Endodermal cell (in vitro differentiated cells): Measurements from ENCODE around the gene CHD2. TPM values are rescaled to one million over a fixed set of nuclear protein-coding genes. Genes with fewer than 3 reads are reported as not detected.

ENCODE experiments used
- DNase-seq: peaks from one replicate; pipeline ENCODE4 v3.0.0-alpha.2; 2017
- H3K27ac ChIP-seq: 2 replicates; pipeline ENCODE4 v1.5.1; 2013; ENCODE audit warnings: mild to moderate bottlenecking, low read depth, low read length, moderate library complexity
- H3K27me3 ChIP-seq: 2 replicates; pipeline ENCODE4 v1.6.1; 2013; ENCODE audit warnings: mild to moderate bottlenecking, low read length, moderate library complexity; ENCODE audit not compliant: insufficient read depth, control insufficient read depth, poor library complexity, severe bottlenecking
- H3K36me3 ChIP-seq: 2 replicates; pipeline ENCODE4 v1.7.0; 2013; ENCODE audit warnings: mild to moderate bottlenecking, low read length, moderate library complexity; ENCODE audit not compliant: control insufficient read depth, insufficient read depth
- H3K4me1 ChIP-seq: one replicate; pipeline ENCODE4 v1.7.0; 2013; ENCODE audit warnings: low read length; ENCODE audit not compliant: control insufficient read depth, insufficient read depth
- H3K4me3 ChIP-seq: 2 replicates; pipeline ENCODE4 v1.5.1; 2013; ENCODE audit warnings: mild to moderate bottlenecking, low read length, moderate library complexity
- H3K9ac ChIP-seq: 2 replicates; pipeline ENCODE4 v1.6.1; 2013; ENCODE audit warnings: mild to moderate bottlenecking, low read length, moderate library complexity; ENCODE audit not compliant: poor library complexity, severe bottlenecking; ENCODE audit errors: extremely low read depth
- H3K9me3 ChIP-seq: 2 replicates; pipeline ENCODE4 v1.6.1; 2013; ENCODE audit warnings: mild to moderate bottlenecking, low read length, moderate library complexity; ENCODE audit not compliant: control insufficient read depth
- H3K27ac Mint-ChIP-seq: 2 replicates; pipeline ENCODE4 v1.8.0; 2020; ENCODE audit warnings: mixed read lengths
- H3K27me3 Mint-ChIP-seq: 2 replicates; pipeline ENCODE4 v1.8.0; 2021; ENCODE audit warnings: mild to moderate bottlenecking, mixed read lengths; ENCODE audit not compliant: insufficient read depth
- H3K36me3 Mint-ChIP-seq: 2 replicates; pipeline ENCODE4 v1.8.0; 2020; ENCODE audit warnings: low read depth, mixed read lengths
- H3K4me1 Mint-ChIP-seq: 2 replicates; pipeline ENCODE4 v1.8.0; 2020; ENCODE audit warnings: mixed read lengths
- H3K4me3 Mint-ChIP-seq: 2 replicates; pipeline ENCODE4 v1.8.0; 2020; ENCODE audit warnings: mild to moderate bottlenecking, moderate library complexity, mixed read lengths
- H3K9me3 Mint-ChIP-seq: 2 replicates; pipeline ENCODE4 v1.8.0; 2020; ENCODE audit warnings: mild to moderate bottlenecking, mixed read lengths
- WGBS, 2 experiments: methylation state at CpG; one replicate each; pipeline versions ENCODE4 v1.1.5 to v1.1.7; 2013; ENCODE audit warnings: missing lambda C conversion rate in 2 of 2, mixed read lengths in 1 of 2; ENCODE audit not compliant: insufficient coverage in 1 of 2, insufficient read length in 1 of 2; 5-methylcytosine and 5-hydroxymethylcytosine counted together
- total RNA-seq, 2 donors: library from RNA; stranded (reverse); fragmentation: NEBNext Ultra II Directional in 1 of 2; extraction: Animal tissue kit (Norgen Biotek cat#: 25700) in 1 of 2; gene quantifications; 2 replicates in 1 of 2; 3 replicates in 1 of 2; pipeline ENCODE4 v1.2.1, GENCODE V29; 2021
- TF ChIP-seq, protein P1 (sequence below): fragments of 200-600 bp; sonication (generic); conservative IDR thresholded peaks from 2 replicates; pipeline ENCODE4 v1.5.0; 2021; ENCODE audit warnings: antibody characterized with exemption, mild to moderate bottlenecking

The CHD2 gene
- total RNA-seq, 2 donors from 2014 or later, result 116 to 127 TPM

DNA sequence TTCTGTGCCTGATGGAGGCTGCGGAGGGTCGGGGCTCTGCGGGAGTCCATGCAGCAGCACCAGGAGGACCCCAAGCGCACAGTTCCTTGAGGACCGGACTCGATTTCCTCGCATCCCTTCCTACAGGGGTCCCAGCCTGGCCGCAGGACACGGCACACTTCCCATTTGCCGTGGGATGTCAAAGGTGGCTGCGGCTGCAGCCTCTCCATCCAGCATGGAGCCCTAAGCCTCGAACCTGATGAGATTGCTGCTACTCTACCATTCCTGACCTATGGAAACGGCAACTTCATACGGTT, 148.2 kb downstream of the CHD2 start:
- 95 to 97% methylated on average over 10 to 14 of the region's 14 CpGs for WGBS, 2 experiments
- H3K27ac Mint-ChIP-seq, result no peak overlapping the region
- H3K4me1 ChIP-seq, result no peaks in the 10 kb centered on the region
- no peaks in the 10 kb centered on the region for H3K27me3 ChIP-seq
- H3K4me3 Mint-ChIP-seq, result no peak overlapping the region
- no peak overlapping the region for H3K27ac ChIP-seq
- H3K27me3 Mint-ChIP-seq, result no peaks in the 10 kb centered on the region
- H3K36me3 ChIP-seq, result peaks cover 70% of the 10 kb centered on the region
- H3K9me3 ChIP-seq, result peaks cover 13% of the 10 kb centered on the region
- H3K36me3 Mint-ChIP-seq, result peaks cover 80% of the 10 kb centered on the region
- peaks cover 10% of the 10 kb centered on the region for H3K9me3 Mint-ChIP-seq
- H3K4me1 Mint-ChIP-seq, result no peaks in the 10 kb centered on the region
- no peak for DNase-seq
- TF ChIP-seq, protein P1, sequence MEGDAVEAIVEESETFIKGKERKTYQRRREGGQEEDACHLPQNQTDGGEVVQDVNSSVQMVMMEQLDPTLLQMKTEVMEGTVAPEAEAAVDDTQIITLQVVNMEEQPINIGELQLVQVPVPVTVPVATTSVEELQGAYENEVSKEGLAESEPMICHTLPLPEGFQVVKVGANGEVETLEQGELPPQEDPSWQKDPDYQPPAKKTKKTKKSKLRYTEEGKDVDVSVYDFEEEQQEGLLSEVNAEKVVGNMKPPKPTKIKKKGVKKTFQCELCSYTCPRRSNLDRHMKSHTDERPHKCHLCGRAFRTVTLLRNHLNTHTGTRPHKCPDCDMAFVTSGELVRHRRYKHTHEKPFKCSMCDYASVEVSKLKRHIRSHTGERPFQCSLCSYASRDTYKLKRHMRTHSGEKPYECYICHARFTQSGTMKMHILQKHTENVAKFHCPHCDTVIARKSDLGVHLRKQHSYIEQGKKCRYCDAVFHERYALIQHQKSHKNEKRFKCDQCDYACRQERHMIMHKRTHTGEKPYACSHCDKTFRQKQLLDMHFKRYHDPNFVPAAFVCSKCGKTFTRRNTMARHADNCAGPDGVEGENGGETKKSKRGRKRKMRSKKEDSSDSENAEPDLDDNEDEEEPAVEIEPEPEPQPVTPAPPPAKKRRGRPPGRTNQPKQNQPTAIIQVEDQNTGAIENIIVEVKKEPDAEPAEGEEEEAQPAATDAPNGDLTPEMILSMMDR, result no peak
- no peak overlapping the region for H3K9ac ChIP-seq
- H3K4me3 ChIP-seq, result no peak overlapping the region

DNA sequence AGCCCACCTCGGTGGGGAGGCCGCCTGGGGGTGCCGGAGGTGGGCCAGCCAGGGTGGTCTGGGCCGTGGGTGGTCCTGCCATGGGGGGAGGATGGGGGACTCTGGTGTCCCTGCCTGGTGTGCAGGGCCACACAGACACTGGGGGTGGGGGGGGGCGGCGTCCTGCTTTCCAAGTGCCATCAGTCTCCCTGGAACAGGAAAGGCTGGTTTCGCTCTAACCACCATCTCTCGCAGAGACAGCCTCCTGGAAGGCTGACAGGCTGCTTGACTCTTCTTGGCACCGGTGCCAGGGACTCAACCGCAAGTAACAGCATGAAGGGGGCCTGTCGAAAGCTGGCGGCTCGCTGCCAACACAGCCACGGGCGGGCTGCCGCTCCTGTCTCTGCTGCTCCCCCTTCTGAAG, 148.6 kb downstream of the CHD2 start:
- no peak overlapping the region for H3K27ac Mint-ChIP-seq
- H3K4me3 Mint-ChIP-seq, result no peak overlapping the region
- Histone ChIP-seq H3K36me3 (peaks cover 74% of the 10 kb centered on the region), H3K9me3 (peaks cover 13% of the 10 kb centered on the region), H3K4me1 (no peaks in the 10 kb centered on the region), H3K9ac (no peak overlapping the region), H3K27me3 (no peaks in the 10 kb centered on the region), H3K4me3 (no peak overlapping the region), H3K27ac (no peak overlapping the region)
- 95 to 100% methylated on average over 6 to 16 of the region's 16 CpGs for whole genome bisulfite sequencing, 2 experiments
- no peaks in the 10 kb centered on the region for H3K4me1 Mint-ChIP-seq
- H3K9me3 Mint-ChIP-seq, result peaks cover 10% of the 10 kb centered on the region
- H3K27me3 Mint-ChIP-seq, result no peaks in the 10 kb centered on the region
- peaks cover 81% of the 10 kb centered on the region for H3K36me3 Mint-ChIP-seq
- TF ChIP-seq, protein P1, result no peak
- no peak for DNase-seq

DNA sequence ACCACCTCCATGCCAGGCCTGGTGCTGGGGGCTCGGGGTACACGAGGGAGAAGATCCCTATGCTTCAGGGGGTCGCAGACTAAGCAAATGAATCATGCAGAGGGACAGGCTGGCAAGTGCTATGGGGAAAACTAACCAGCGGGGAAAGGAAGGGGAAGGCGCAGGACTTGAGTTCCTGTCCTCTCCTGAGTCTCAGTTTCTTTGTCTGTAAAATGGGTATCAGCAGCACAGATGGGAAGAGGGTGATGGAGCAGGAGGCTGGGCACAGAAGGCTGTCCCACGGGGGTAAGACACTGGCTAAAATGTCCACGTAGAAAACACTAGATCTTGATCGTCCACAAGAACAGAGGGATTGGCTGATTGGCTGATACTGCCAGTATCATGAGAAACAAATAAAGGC, 149.1 kb downstream of the CHD2 start:
- Mint-ChIP-seq H3K4me3 (no peak overlapping the region), H3K27me3 (no peaks in the 10 kb centered on the region), H3K36me3 (peaks cover 82% of the 10 kb centered on the region), H3K9me3 (peaks cover 10% of the 10 kb centered on the region), H3K27ac (no peak overlapping the region), H3K4me1 (no peaks in the 10 kb centered on the region)
- TF ChIP-seq, protein P1, result no peak
- H3K4me3 ChIP-seq, result no peak overlapping the region
- H3K9ac ChIP-seq, result no peak overlapping the region
- H3K9me3 ChIP-seq, result peaks cover 13% of the 10 kb centered on the region
- H3K36me3 ChIP-seq, result peaks cover 74% of the 10 kb centered on the region
- no peak overlapping the region for H3K27ac ChIP-seq
- no peak for DNase-seq
- WGBS, 2 experiments, result 93 to 95% methylated on average over 5 to 8 of the region's 8 CpGs
- no peaks in the 10 kb centered on the region for H3K27me3 ChIP-seq
- no peaks in the 10 kb centered on the region for H3K4me1 ChIP-seq
